CD4-positive, CD25-positive, alpha-beta regulatory T cell (primary cell): ENCODE results near the gene FAM216B. TPM values are rescaled to one million over a fixed set of nuclear protein-coding genes. Genes with fewer than 3 reads are reported as not detected.

Experiments
- ATAC-seq, 2 donors: fragments of 150-1000 bp; cut with Tn5 transposase; one replicate each; pipeline ENCODE4 v1.10.0; 2021; ENCODE audit warnings: low read depth in 2 of 2, moderate number of reproducible peaks in 2 of 2, moderate library complexity in 1 of 2
- DNase-seq, 3 donors: peaks; one replicate each; pipeline versions ENCODE4 v3.0.0 to v3.0.0-alpha.2; 2012 to 2022; ENCODE audit warnings: mixed read lengths in 1 of 3
- H3K27ac ChIP-seq: one replicate; pipeline ENCODE4 v1.7.0; 2013; ENCODE audit warnings: mild to moderate bottlenecking, low read length; ENCODE audit not compliant: insufficient read depth, poor library complexity, severe bottlenecking
- H3K27me3 ChIP-seq: one replicate; pipeline ENCODE4 v1.7.0; 2013; ENCODE audit warnings: low read length; ENCODE audit not compliant: control insufficient read depth, insufficient read depth
- H3K36me3 ChIP-seq: one replicate; pipeline ENCODE4 v1.7.0; 2013; ENCODE audit warnings: mild to moderate bottlenecking, low read length, moderate library complexity; ENCODE audit not compliant: control insufficient read depth, insufficient read depth
- H3K4me1 ChIP-seq: 2 replicates; pipeline ENCODE4 v1.7.0; 2013; ENCODE audit warnings: mild to moderate bottlenecking, low read length; ENCODE audit not compliant: insufficient read depth, control insufficient read depth, poor library complexity, severe bottlenecking
- H3K4me3 ChIP-seq: one replicate; pipeline ENCODE4 v1.7.0; 2013; ENCODE audit warnings: low read depth, mild to moderate bottlenecking, low read length, moderate library complexity
- H3K9me3 ChIP-seq, 2 experiments: 1 replicate in 1 of 2; 2 replicates in 1 of 2; pipeline ENCODE4 v1.7.0; 2013; ENCODE audit warnings: low read length in 2 of 2, mild to moderate bottlenecking in 1 of 2, moderate library complexity in 1 of 2; ENCODE audit not compliant: control insufficient read depth in 2 of 2
- H3K27ac Mint-ChIP-seq, 3 donors: one replicate each; pipeline ENCODE4 v1.8.0; 2020 to 2022; ENCODE audit warnings: mild to moderate bottlenecking in 3 of 3, mixed read lengths in 3 of 3, moderate library complexity in 2 of 3
- H3K27me3 Mint-ChIP-seq: one replicate; pipeline ENCODE4 v1.8.0; 2022; ENCODE audit warnings: mild to moderate bottlenecking, mixed read lengths
- H3K36me3 Mint-ChIP-seq: one replicate; pipeline ENCODE4 v1.8.0; 2020; ENCODE audit warnings: mixed read lengths
- H3K4me1 Mint-ChIP-seq, 4 donors: one replicate each; pipeline ENCODE4 v1.8.0; 2020 to 2022; ENCODE audit warnings: mixed read lengths in 4 of 4, mild to moderate bottlenecking in 1 of 4
- H3K4me3 Mint-ChIP-seq, 4 donors: one replicate each; pipeline ENCODE4 v1.8.0; 2020 to 2022; ENCODE audit warnings: mild to moderate bottlenecking in 4 of 4, mixed read lengths in 4 of 4, moderate library complexity in 3 of 4
- H3K9me3 Mint-ChIP-seq, 7 donors: one replicate each; pipeline ENCODE4 v1.8.0; 2020 to 2022; ENCODE audit warnings: mixed read lengths in 7 of 7, mild to moderate bottlenecking in 3 of 7, moderate library complexity in 2 of 7
- polyA plus RNA-seq, 4 donors: library from polyadenylated mRNA; unstranded; fragments of 300-500 nt; fragmentation: Illumina TruSeq; gene quantifications; one replicate each; pipeline ENCODE4 v1.2.3, GENCODE V29; 2021
- total RNA-seq: library from RNA; stranded (reverse); gene quantifications from one replicate; pipeline ENCODE4 v1.2.3, GENCODE V29; 2022

The FAM216B gene
- total and polyA plus RNA-seq, 5 donors from 2014 or later = not detected

DNA sequence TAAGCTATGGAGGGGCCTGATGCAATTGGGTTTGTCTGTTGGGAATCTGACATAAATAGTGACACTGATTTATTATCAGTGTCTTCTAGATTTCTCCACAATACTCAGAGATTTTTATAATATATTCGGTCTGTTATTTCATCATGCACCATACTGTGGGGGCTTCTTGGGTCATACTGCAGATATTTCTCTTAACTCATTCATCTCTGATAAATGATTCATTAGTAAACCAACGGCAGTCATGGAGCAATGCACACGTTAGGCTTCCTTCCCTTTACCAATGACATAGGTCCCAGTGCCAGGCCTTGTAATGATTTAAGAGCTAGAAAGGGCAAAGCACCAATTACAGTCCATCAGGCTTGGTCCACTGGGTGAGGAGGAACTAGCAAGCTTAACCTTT, 53.6 kb downstream of the FAM216B start:
- no peak for ATAC-seq
- no peak overlapping the region for H3K4me3 Mint-ChIP-seq
- Histone ChIP-seq H3K9me3 (no peaks in the 10 kb centered on the region), H3K27ac (no peak overlapping the region), H3K36me3 (no peaks in the 10 kb centered on the region), H3K4me1 (no peaks in the 10 kb centered on the region), H3K4me3 (no peak overlapping the region), H3K27me3 (peaks cover 4% of the 10 kb centered on the region)
- no peak overlapping the region for H3K27ac Mint-ChIP-seq
- H3K4me1 Mint-ChIP-seq = no peaks in the 10 kb centered on the region
- DNase-seq = no peak
- no peaks in the 10 kb centered on the region for H3K36me3 Mint-ChIP-seq
- H3K9me3 Mint-ChIP-seq = peaks cover 0 to 3% (median 0%) of the 10 kb centered on the region in 7 donors
- no peaks in the 10 kb centered on the region for H3K27me3 Mint-ChIP-seq

DNA sequence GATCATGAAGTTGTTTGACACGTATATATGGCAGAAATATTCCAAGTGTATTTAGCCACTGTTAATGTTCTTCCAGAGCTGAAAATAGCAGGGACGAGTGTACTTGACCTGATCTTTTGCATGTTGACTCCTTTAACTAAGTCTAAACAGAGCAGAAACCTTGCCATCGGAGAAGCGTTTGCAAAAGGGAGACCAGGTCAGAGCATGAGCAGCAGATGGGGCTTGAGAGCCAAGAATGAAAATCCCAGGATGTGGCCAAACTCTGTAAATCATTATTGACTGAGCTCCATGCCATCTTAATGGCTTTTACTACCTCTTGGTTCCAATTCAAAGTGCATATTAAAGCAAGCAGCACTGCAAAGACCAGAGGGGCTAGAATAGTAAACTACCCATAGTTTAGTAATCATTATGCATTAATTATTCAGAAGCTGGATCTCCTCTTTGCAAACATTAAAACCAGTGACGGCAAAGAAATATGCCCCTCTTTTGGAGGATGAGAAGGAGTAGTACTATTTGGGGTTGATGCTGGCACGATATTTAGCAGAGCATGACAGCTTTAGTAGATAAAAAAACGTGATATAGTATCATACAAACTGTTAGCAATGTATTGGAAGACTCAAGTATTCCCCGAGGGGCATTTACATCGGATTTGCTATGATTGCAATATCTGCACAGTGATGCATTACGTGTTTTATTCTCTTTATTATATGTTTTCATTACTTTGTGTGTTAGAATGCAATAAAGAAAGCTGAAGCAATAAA, 55.7 kb downstream of the FAM216B start:
- no peak overlapping the region for H3K4me3 Mint-ChIP-seq

More for the DNA sequence above, 55.7 kb downstream of the FAM216B start:
- ATAC-seq = no peak
- Mint-ChIP-seq H3K36me3 (no peaks in the 10 kb centered on the region), H3K27me3 (no peaks in the 10 kb centered on the region), H3K27ac (no peak overlapping the region), H3K4me1 (no peaks in the 10 kb centered on the region), H3K9me3 (no peaks in the 10 kb centered on the region)
- DNase-seq = peak in 1 of 3 donors; percentile 1
- no peaks in the 10 kb centered on the region for H3K4me1 ChIP-seq
- H3K36me3 ChIP-seq = no peaks in the 10 kb centered on the region
- no peak overlapping the region for H3K27ac ChIP-seq
- H3K4me3 ChIP-seq = no peak overlapping the region
- H3K9me3 ChIP-seq = no peaks in the 10 kb centered on the region
- peaks cover 4% of the 10 kb centered on the region for H3K27me3 ChIP-seq

Other genes with a start within 250 kb of the FAM216B start
- 1.3 TPM for gene TNFSF11, start 207.4 kb upstream of the FAM216B start, total RNA-seq
- under 1 TPM in 2 of 4 donors, not detected in 2; 0.13 to 0.23 TPM for gene TNFSF11, start 207.4 kb upstream of the FAM216B start, polyA plus RNA-seq
- gene EPSTI1, start 210.7 kb downstream of the FAM216B start, total RNA-seq = 81.2 TPM
- 10 to 100 TPM; 32.5 to 76.0 (median 50.3) TPM for gene EPSTI1, start 210.7 kb downstream of the FAM216B start, polyA plus RNA-seq
- gene DNAJC15, start 242.0 kb downstream of the FAM216B start, total RNA-seq = 12.6 TPM
- gene DNAJC15, start 242.0 kb downstream of the FAM216B start, polyA plus RNA-seq = 10 to 100 TPM; 19.1 to 36.5 (median 28.9) TPM